GM18499 (cell line): ENCODE results near the gene DQX1.

ENCODE experiments used
- ATAC-seq: cut with Tn5 transposase; IDR thresholded peaks from one replicate; pipeline ENCODE4 v1.9.1; 2021; ENCODE audit warnings: moderate number of reproducible peaks; ENCODE audit not compliant: insufficient read depth, unreplicated experiment

DQX1 gene

DNA sequence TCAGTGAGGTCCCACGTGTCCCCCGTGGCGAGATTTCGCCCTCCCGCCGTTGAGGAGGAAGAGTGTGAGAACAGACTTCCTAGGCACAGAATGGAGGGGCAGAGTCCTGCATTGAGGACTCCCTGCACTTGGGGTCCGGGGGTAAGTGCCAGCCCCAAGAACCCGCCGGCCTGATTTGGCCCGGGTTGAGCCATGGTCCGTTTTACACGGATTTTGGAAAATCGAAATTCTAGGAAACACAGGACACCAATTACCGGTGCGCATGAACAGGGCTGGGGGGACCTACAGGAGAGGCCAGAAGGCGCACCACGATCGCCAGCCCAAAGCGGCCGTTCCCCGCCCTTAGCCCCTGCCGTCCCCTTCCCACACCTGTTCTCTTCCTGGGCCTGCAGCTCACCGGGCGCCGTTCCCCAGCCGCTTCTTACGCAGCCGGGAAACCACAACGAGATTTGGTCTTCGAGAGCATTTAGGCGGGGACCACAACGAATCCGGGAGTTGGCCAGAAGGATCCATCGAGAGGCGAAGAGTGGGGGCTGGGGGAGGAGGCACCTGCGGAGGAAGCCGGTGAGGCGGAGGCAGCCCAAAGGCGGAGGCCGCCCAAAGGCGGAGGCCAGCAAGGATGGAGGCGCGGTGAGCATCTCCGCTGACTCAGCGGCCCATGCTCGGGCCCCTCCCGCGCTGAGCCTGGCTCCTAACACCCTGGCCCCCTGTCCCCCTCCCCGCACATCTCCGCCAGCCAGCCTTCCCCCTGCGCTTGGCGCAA is 12.2 kb downstream of the DQX1 start:
- no peak for ATAC-seq

DNA sequence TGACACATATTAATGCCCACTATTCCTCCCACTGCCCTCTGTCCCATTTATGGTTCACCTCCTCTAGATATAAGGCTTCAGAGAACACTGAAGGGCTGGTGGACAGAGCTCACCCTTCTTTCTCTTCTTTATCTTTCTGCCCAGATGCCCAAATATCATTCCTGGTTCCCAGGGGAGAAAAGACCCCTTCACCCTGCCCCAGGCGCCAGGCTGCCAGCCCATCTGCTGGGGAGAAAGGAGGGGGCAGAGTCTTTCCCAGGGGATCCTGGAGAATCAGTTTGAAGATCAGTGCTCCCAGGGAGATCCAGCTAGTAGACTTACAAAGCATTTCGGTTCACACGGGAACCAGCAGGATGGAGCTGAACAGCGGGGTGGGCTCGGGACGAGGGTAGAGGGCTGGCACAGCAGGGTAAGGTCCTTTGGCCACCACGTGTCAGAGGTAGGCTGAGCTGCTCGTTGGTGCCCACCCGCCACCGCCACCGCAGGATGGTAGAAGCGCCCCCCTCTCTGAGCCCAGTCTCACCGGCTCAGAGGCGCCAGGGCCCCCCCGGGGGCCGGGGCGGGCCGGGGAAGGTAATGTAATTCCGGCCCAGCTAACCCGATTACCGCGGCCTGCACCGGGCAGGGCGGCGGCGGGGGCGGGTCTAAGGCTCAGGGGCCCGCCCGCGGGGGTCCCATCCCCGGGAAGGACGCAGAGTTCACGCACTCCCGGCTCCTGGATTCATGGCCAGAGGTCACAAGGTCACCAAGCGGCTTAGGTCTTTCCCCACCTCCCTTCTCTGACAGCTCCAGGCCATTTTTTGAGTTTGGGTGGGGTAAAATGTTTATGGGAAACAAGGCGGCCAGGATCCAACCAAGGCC is 13.1 kb downstream of the DQX1 start:
- no peak for ATAC-seq

DNA sequence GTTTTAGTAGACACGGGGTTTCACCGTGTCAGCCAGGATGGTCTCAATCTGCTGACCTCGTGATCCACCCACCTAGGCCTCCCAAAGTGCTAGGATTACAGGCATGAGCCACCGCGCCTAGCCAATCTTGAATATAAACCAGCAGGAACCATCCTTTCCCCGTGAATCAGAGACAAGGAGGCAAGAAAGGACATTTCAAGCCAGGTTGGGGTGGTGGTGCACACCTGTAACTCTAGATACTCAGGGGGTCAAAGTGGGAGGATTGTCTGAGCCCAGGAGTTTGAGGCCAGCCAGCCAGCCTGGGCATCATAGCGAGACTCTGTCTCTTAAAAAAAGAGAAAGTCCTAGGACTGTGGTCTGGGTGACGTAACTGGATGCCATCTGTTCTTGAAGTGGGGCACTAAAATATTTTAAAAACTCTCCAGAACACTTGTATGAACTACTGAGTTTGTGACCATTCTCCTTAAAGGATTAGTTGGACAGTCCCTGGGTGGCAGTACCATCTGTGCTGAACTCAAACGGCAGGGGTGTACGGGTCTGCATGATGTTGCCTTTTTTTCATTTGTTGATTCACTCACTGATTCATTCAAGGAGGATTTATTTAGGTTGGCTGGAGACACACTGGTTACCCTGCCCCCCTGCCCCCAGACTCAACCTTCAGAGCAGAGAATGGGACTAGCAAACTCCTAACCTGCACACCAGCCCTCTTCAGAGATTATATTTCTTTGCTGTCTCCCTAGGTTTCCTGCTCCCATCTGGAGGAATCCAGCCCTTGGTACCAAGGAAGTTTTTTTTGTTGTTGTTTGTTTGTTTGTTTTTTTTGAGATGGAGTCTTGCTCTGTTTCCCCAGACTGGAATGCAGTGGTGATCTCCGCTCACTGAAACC is 14.7 kb downstream of the DQX1 start:
- ATAC-seq: no peak

DNA sequence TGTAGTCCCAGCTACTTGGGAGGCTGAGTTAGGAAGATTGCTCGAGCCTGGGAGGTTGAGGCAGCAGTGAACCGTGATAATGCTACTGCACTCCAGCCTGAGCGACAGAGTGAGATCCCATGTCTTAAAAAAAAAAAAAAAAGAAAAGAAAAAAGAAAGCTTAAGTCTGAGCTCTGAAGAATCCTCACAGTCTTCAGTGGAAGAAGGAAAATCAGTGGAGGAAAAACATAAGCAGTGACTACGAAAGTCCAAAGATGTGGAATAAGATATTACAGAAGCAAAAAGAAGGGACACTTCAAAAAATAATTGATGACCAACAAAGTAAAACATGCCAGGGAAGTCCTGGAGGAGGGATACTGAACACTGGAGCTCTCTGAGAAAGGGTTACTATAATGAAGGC is 15.8 kb downstream of the DQX1 start:
- ATAC-seq: no peak

DNA sequence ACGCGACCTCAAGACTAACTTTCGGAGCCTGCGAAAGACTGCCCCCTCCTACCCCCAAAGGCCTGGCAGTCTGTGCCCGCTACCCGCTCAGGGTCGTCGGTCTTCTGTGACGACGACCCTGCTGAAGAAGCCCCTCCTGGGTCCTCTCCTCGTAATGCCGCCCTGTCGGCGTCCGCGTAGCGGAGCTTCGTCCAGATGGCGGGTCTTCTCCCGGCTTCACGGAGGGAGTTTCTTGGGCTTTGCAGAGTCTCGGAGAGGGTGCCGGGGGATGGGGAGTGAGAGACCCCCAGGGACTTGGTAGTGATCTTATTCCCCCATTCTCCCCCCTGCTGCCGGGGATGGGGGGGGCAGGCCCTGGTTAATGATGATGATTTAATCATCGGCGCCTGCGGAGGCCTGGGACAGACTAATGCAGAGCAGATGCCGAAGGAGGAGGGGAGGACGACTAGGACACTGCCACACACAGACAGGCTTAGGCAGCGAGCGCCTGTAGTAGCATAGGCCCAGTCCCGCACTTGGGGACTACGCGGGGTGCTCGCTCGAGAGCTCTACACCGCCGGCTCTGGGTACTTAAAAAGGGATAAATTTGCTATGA is 18.0 kb downstream of the DQX1 start:
- ATAC-seq: no peak

DNA sequence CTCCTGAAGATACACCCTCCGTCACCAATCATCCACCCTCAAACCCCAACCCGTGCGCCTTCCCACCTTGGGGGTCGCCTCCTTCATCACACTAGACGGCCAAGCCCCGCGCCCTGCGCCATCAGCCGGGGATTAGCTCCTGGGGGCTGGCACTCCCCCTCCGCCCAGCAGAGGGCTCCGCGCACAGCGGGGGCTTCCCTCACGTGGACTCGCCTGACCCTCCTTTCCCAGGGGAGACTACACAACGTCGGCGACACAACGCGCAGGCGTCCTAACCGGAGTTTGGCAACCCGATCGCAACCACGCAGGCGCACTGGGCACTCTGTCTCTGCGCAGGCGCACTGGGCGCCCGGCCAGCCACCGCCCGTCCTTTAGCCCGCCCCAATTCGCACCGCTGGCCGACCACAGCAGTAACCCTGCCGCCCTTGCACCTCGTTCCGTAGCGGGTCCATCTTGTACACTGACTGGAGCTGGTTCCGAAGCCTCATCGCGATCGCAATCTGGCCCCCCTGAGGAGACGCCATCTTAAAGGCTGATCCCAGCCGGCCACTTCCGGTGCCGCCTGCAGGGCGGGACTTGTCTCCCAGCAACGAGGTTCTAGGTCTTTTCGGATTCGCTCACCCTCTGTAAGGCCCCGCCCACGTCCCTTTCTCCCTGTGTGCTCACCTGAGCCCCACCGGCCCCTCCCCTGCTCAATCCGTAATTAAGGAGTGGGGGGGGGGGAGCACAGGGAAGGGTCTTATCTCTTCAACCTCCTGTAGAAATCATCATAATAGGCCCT is 18.7 kb downstream of the DQX1 start, which contains the start of gene PCGF1:
Gene PCGF1 (minus strand): TSS at position 551 of the 781 bp plus-strand sequence. CDS start 27 bp downstream, at position 524.
- peak; percentile 84 for ATAC-seq

DNA sequence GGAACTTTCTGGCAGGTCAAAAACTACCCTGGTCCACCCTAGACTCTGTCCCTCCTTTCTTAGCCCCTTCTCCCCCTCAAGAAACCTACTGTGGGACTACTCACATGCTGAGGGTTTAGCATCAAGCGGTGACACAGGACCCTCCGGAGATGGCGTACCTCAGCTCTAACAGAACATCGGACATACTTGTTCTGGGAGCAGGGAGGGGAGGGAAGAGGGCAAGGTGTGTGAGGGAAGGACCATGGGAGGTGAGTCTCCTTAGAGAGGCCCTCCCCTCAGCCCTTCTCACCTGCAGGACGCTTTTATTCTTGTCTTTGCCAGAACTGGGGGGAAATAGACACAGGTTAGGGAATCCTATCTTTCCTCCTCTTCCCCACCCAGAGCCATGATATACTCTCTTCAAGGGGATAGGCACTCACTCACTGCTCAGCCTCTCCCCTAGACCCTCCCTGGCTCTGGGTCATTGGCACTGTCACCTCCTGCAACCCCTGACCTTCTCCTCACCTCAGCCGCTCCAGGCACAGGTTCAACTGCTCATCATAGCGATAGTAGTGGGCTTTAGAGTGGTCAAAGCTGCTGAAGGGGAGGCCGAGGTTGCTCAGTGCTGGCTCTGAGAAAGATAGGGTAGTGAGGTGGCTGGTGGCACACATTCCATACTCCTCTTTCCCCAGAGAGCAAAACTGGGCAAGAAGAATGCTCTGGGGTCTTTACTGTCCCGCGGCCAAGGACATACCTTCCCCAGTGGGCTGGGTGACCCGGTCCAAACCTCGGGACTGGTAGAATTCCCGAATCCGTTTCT is 20.4 kb downstream of the DQX1 start:
- ATAC-seq: no peak

DNA sequence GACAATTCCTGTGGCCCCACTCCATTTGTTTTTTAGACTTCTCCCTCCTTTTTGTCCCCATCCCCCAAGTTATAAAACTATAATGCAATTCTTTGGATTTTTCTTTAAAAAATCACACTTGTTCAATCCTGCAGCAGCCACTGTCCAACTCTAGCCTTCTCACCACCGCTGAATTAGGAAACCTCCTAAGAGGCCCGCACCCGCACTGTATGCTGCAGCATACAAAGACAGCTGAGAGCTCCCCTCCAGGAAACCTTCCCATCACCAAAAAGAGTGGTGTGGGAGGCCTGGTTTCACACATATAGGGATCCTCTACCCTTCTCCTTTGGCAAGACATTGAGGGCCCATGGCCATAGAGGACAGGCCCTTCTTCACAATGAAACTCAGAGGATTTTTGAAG is 21.4 kb downstream of the DQX1 start:
- no peak for ATAC-seq

DNA sequence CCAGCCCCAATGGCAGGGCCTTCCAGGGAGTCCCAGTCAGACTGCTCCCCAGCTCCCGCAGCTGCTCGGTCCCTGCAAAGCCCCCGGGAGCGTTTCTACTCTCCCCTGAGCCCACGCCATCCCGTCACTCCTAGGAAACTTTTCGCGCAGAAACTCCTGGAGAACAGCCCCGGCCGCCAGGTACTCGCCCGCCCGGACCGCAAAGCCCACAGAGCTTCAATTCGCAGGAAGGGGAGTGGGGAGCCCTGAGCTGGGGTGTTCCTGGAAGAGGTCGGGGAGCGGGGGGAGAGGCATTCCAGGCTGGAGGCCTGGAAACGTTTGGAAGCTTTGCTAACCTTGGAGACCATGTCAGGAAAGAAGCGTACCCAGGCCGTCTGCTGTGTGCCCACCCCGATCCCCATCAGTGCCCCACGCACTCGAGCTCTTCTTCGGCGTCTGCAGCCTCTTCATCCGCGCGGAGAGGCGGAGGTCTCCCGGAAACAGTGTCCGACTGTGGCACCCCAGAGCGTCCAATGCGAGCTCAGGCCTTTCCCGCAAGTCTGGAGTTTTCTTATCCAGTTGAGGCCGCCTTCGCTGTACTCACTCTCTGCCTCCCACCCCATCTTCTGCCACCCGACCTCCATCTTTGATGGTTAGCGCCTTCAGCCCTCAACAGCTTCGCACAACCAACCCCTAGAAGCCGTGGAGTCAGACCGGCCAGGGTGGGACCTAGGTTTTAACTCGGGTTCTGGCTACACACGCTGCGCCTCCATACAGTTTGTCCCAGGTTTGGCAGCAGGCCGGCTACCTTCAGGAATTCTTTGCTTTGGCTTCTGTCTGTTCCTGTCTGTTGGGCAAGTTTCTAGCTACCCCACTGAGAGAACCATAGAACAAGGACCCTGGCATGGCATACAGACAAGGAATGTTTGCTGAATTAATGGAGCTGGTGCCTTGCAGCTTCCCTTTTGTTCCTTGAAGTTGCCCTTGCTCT is 22.2 kb downstream of the DQX1 start:
- ATAC-seq: no peak

DNA sequence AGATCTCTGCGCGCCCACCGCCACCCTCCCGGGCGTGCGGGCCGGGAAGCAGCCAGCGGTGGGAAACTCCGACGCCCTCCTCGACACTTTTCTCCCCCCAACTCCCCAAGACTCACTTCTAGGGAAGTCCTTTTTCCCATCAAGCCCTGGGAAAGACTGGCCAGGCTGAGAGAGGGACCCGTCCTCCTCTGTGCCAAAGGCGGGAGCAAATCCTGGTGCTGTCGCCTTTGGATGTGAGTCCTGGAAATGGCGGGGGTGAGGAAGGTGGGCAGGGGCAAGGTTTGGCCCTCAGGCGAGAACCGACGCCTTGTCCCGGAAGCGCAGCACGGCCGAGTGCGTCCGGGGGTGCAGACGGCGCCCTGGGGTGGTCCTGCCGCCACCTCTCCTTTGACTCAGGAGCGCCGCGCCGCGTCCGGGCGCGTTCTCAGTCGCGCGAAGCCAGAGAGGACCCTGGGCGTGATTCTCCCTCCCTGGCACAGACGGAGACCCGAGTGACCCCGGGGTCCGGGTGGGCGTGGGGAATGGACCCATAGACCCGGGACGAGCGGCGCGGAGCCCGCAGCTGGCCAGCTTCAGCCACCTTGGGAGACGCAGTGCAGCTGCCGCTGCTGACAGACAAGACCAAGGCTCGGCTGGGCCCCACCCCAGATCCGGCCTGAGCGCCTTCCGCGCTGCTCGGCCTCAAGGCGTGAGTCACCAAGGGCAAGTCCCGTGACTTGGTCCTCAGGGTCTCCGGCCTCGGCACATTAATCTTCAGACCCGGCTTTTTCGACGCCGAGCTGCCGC is 23.1 kb downstream of the DQX1 start:
- ATAC-seq: no peak

DNA sequence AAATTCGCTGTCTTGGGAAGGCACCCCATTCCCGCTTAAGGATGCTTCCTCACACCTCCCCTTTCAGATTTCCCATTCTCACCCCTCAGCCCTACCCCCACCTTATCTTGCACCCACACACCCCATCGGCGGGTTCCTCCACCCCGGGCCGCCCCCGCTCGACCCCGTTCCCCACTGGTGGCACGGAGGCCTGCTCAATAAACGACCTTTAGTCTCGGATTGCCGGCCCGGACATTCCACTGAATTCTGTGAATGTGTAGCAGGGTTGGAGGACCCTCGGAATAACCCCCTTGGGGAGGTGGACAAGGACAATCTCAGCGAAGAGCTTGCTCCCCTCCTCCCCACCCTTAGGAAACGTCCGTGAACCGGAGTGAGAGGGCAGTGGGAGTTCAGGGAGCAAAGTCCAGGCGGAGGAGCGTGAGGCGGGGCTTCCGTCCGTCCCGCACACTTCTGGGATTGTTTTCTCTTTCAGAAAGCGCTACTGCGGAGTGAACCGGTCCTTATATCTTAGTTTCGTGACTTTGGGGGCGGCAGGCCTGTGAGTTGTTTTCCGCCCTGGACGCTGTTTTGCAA is 23.8 kb downstream of the DQX1 start:
- no peak for ATAC-seq

DNA sequence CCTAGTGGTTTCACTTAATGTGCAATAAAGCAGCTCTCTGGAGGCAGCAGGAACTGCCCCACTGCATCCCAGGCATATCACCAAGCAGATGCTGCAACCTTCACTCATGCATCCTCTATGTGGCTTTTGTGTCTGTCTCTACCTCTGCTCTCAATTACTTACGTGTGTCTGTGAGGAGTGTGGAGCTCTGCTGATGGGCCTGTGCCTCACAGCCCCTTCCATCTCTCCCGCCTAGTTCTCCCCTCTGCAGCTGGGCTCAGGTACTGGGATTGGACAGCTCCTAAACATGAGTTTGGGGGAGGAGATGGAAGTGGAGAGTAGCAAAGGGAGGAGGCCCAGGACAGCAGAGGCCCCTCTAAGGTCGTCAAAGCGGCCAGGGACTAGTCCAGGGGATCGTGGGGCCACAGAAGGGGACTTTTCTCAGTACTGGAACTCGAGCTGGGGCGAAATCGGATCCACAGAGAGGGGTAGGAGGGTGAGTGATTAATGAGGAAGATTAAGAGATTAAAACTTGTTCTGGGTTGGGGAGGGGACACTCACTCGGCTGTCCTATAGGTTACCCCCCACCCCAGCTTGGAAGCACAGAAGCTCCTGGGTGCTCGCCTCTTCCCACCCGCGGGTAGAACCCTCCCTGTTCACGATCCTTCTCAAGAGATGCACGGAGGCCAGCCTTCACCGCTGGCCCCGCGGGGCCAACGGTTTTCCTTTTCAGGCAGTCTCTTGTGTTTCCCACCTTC is 24.5 kb downstream of the DQX1 start:
- ATAC-seq: no peak

DNA sequence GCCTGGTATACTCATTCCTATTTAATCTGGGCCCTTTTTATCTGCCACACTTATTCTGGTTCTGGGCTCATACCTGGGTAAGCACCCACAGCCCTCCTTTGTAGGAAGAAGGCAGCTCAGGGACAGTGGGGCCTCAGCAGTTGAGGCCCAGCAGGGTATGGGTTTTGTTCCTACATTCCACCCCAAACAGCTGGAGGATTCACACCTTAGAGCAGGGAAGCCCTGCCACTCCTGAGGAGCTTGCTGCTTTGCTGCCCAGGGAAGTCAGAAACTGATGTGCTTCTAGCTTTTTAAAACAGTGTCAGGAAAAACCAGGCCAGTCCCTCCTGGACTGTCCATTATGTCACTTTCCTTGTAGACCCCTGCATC is 25.5 kb downstream of the DQX1 start:
- no peak for ATAC-seq

DNA sequence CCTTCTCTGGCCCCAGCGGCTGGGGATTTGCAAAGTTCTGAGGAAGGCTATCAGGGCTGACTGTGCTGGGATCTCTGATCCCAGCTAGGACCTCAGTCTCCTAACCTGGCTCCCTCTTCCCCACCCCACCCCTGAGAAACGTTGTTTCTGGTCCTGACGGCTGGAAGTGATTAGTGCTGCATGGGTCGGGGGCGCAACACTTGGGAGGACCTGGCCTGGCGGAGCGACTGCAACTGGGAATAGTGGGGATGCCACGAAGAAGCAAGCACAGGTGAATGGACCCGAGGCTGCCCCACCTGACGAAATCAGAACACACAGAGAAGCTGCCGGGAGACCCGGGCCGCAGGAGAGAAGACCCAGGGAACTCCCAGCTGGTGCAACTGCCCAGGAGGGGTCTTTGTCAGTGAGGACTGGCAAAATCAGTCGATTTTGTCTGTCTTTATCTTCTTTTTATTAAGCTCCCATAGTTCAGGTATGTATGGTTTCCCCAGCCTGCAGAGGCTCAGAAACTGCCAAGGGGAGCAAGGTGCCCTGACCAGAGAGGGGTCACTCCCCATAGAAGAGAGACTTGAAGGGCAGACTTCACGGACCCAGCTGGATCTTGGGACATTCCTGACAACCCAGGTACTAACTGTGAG is 26.0 kb downstream of the DQX1 start:
- ATAC-seq: no peak

DNA sequence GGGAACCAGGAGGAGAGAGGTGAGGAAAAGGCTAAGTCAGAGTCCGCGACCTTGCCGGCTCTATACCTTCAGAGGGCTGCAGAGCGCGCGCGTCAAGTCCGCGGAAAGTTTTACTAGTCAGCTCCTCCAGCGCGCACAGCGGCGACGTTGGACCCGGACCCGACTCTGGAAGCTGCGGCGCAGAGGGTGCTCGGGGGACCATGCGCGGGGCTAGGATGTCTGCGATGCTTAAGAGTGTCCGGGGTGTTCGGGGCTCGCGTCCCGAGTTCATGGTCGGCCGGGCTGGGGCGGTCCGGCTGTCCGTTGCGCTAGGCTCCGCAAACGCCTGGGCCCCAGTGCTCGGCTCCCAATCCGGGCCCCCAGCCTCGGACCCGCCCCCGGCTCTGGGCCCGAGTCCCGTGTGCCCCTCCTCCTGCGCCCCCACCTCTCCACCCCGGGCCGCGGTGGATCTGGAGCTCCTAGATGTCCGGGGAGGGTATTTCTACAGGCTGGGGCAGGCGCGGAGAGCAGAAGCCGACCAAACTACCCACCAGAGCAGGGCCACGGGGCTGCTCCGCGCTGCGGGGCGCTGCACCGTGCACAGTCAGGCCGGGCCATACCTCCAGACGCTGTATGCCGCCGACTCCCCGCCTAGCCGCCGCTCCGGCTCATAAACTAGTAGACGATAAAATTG is 26.6 kb downstream of the DQX1 start, which contains the start of gene LBX2:
Gene LBX2 (minus strand): TSS at position 337 of the 673 bp plus-strand sequence. CDS start 66 bp downstream, at position 271.
- no peak for ATAC-seq
